HG03039 (cell line): ENCODE measurements around the gene POLK.
"Not testable (repeated sequence)": the region's sequence is repeated elsewhere in the genome, so short reads cannot be mapped to it uniquely, and the experiment has no call there.

Experiments
- ATAC-seq: cut with Tn5 transposase; IDR thresholded peaks from one replicate; pipeline ENCODE4 v1.9.1; 2021; ENCODE audit warnings: mild to moderate bottlenecking, moderate library complexity; ENCODE audit not compliant: unreplicated experiment

Gene POLK

DNA sequence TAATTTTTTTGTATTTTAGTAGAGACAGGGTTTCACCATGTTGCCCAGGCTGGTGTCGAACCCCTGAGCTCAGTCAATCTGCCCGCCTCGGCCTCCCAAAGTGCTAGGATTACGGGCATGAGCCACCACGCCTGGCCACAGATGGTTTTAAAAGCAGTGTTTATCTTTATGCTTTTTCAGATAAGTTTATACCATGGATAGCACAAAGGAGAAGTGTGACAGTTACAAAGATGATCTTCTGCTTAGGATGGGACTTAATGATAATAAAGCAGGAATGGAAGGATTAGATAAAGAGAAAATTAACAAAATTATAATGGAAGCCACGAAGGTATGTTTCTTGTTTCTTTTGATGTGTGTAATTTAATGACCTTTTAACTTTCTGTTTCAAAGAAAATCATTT, 35.1 kb downstream of the POLK start:
- ATAC-seq: no peak

- ATAC-seq: no peak
Measured at GRCh38 chr5:75547812-75548211, 36.1 kb downstream of the POLK start.

GRCh38 chr5:75550597-75550996, 38.9 kb downstream of the POLK start:
- no peak for ATAC-seq

DNA sequence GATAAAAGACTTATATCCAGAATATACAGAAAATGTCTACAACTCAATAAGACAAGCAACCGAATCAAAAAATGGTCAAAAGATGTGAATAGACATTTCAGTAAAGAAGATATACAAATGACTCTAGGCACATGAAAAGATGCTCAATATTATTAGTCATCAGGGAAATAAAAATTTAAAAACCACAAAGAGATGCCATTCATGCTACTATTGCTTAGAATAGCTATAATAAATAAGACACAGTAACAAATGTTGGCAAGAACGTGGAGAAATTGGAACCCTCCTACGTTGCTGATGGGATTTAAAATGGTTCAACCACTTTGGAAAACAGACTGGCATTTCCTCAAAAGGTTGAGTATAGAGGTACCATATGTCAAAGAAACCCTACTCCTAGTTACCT, 39.8 kb downstream of the POLK start:
- no peak for ATAC-seq

DNA sequence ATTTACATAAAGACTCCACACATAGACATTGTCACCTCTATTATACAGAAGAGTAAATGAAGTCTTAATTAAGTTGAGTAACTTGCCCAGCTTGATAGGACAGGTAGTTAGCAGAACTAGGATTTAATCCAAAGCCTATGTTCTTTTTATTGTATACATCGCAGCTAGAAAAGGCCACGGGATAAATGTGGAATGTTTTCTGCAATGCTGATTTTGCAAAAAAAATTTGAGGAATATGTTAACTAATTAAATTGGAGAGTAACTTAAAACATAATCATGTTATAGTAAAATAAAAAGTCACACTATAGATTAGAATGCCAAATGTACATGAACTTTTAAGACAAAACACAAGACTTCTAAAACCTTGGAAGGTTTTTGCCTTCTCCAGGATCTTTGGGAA, 41.1 kb downstream of the POLK start:
- ATAC-seq: no peak

DNA sequence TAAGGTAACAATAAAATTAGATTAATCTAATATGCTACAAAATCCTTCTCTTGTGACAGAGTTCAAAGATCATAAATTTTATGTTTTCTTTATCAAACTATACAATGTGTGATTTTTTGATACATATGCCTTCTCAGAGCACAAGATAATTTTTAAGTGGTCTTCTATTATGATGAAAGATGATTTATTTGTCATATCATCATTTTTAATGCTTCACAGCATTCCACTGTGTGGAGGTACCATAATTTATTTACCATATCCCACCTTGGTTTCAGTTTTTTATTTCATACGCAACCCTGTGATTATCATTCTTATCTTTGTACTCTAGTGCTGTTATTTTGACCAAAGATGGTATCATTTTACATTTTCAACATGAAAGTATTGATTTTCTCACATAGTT, 41.7 kb downstream of the POLK start:
- no peak for ATAC-seq

DNA sequence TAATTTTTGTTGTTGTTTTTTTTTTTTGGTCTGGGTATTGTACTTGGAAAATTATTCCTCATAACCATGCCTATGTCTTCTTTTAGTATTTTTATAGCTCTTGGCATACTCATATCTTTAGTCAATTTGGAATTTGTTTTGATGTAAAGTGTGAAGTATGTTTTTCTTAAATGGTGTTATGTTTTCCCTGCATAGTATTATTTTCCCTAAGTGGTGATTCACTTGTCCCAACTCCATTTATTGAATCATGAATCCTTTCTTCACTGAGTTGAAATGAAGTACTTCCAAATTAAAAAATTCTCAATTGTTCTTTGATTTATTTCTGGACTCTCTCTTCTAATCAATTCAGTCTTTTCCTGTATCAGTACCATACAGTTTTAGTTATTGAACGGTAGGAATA, 46.5 kb downstream of the POLK start:
- no peak for ATAC-seq

DNA sequence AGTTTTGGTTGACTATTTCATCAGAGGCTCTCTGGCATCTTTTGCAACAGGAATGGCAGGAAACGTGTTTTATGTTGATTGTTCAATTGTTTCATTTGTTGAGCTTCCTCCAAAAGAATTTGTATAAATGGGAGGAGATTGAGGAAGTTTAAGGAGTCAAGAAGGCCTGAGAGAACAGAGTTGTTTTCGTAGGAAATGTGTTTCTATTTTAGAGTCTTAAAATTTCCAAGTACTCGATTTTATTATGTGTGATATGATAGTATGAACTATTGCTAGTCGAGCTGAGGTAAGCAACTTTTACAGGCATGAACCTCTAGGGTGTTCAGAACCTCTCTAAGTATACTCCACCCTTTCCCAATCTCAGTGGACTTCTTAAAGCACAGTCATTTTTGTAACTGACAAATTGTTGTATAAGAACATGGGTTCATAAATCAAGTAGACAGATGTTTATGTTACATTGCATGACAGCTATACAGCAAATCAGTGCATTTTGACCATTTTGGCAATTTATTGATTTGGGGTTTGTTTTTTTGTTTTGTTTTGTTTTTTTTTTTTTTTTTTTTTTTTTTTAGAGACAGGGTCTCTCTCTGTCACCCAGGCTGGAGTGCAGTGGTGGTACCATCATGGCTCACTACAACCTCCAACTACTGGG, 47.4 kb downstream of the POLK start:
- ATAC-seq: no peak

DNA sequence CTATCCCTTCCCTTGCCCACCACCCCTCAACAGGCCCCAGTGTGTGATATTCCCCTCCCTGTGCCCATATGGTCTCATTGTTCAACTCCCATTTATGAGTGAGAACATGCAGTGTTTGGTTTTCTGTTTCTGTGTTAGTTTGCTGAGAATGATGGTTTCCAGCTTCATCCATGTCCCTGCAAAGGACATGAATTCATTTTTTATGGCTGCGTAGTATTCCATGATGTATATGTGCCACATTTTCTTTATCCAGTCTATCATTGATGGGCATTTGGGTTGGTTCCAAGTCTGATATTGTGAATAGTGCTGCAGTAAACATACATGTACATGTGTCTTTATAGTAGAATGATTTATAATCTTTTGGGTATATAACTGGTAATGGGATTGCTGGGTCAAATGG, 49.0 kb downstream of the POLK start:
- ATAC-seq: not testable (repeated sequence)

- ATAC-seq: not testable (repeated sequence)
Measured at GRCh38 chr5:75565991-75566709, 54.5 kb downstream of the POLK start.

- peak; percentile 74 for ATAC-seq
Measured at GRCh38 chr5:75566710-75567309, 55.1 kb downstream of the POLK start.

DNA sequence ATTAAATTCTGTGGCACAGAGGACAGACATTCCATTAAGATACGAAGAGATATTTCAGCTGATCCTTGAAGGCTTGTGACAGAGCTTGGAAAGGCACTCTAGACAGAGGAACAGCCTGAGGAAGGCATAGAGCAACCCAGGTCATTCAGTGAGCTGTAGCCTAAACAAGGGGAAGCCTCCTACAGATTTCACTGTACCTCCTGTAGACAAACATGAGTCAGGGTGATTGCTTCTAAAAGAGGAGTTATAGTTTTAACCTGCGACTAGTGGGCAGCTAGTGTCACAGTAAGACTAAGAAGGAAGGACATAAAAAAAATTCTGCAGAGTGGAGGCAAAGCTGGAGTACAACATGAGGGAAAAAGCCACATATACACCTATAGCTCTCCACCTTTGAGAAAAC, 56.0 kb downstream of the POLK start:
- peak; percentile 48 for ATAC-seq

- ATAC-seq: no peak
Measured at GRCh38 chr5:75568202-75568601, 56.5 kb downstream of the POLK start.

- no peak for ATAC-seq
Measured at GRCh38 chr5:75571547-75571946, 59.9 kb downstream of the POLK start.

DNA sequence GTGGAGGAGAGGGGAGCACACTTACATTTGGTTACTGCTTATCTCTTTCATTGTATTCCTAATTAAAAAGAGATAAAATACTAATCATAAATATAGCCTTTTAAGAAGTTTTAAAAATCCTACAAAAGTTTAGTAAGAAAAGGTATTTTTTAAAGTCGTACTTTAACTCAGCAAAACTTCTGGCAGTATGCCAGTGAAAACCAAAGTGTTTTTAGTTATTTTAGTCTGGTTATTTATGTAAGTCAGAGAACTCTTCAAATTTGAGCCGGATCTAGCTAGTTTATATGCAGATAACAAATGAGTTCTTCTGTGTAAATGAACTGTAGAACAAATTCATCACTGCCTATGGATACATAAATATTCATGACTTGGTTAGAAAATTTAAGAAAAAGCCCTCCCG, 63.1 kb downstream of the POLK start:
- ATAC-seq: peak; percentile 24

DNA sequence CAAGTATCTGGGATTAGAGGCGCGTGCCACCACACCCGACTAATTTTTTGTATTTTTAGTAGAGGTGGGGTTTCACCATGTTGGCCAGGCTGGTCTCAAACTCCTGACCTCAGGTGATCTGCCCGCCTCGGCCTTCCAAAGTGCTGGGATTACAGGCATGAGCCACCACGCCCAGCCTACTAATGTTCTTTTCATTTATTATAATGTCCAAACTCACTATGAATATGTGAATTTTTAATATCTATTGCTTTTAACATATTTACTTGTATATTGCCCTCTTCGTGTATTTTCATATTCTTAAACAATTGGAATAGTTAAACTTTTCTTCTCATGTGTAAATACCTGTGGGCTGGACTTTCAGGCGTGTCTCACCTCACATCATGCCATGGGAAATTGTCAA, 66.6 kb downstream of the POLK start:
- ATAC-seq: not testable (repeated sequence)

GRCh38 chr5:75584641-75585040, 73.0 kb downstream of the POLK start:
- ATAC-seq: no peak

- no peak for ATAC-seq
Measured at GRCh38 chr5:75588666-75589065, 77.0 kb downstream of the POLK start.

DNA sequence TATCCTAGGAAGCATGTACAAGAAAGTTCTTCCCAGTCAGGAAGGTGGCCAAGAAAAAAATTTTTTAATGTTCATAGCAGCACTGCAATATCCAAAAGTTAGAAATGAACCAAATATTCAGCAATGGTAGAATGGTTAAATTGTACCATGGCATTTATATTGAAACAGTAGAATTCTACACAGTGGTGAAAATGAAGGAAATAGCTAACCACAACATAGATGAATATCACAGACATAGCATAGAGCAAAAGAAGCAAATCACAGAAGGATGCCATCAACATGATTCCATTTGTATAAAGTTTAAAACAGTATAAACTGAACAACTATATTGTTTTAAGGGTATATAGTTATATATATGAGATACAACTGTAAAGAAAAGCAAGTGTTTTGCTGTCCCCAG, 88.8 kb downstream of the POLK start:
- no peak for ATAC-seq

DNA sequence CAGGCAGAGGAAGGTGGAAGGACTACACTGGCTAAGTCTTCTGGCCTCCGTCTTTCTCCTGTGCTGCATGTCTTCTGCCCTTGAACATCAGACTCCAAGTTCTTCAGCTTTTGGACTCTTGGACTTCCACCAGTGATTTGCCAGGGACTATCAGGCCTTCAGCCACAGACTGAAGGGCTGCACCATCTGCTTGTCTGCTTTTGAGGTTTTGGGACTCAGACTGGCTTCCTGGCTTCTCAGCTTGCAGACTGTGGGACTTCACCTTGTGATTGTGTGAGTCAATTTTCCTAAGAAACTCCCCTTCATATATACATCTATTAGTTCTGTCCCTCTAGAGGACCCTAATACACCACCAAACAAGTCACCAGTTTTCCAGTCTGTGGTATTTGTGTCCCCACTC, 89.9 kb downstream of the POLK start:
- ATAC-seq: no peak

DNA sequence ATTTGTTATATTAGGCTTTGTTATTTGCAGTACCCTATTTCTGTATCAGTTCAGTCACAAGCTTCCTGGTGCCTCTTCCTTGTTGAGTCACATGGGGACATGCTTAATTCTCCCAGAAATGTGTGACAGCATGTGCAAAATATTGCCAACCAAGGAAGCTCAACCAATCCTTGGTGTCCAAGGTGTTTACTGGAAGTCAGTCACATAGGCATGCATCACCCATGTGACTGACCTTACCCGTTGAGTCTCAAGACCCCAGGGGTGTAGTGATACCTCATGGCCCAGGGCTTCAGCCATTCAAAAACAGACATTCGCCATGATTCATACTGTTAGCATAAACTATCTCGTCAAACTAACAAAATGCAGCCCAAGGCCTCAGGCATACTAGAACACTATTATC, 90.3 kb downstream of the POLK start:
- no peak for ATAC-seq

GRCh38 chr5:75603371-75603770, 91.7 kb downstream of the POLK start:
- no peak for ATAC-seq
